AG10803 (cell line): ENCODE data around the gene IFNA4.
"Not testable (repeated sequence)": the region's sequence is repeated elsewhere in the genome, so short reads cannot be mapped to it uniquely, and the experiment has no call there.

ENCODE experiments used
- DNase-seq: peaks from one replicate; pipeline ENCODE4 v3.0.0; 2010; ENCODE audit warnings: low read depth
- H3K4me3 ChIP-seq: 2 replicates; pipeline ENCODE4 v1.5.1; 2011; ENCODE audit warnings: mild to moderate bottlenecking, low read length, control low read depth
- CTCF ChIP-seq: conservative IDR thresholded peaks from 2 replicates; pipeline ENCODE4 v1.5.1; 2011; ENCODE audit warnings: mild to moderate bottlenecking, low read length, control low read depth, inconsistent platforms

IFNA4 gene

GRCh38 chr9:21210311-21210710 lies 22.9 kb upstream of the IFNA4 start:
- H3K4me3 ChIP-seq, result no peak overlapping the region
- no peak for DNase-seq
- TF ChIP-seq CTCF, result no peak

GRCh38 chr9:21207043-21207442 lies 19.7 kb upstream of the IFNA4 start, which contains the start of gene IFNA10:
IFNA10 (minus strand) TSS chr9:21207143; CDS start chr9:21207097, 46 bp downstream.
- DNase-seq, H3K4me3 ChIP-seq: not testable (repeated sequence)

- DNase-seq, result no peak
- TF ChIP-seq CTCF, result no peak
- no peak overlapping the region for H3K4me3 ChIP-seq
Observed at GRCh38 chr9:21205204-21205603, 17.8 kb upstream of the IFNA4 start.

GRCh38 chr9:21202105-21202504 lies 14.7 kb upstream of the IFNA4 start, which contains the start of gene IFNA7:
IFNA7 (minus strand) TSS chr9:21202205; CDS start chr9:21202165, 40 bp downstream.
- not testable (repeated sequence) for H3K4me3 ChIP-seq, DNase-seq

- peak; percentile 3 for DNase-seq
- TF ChIP-seq CTCF, result peak; percentile 52
- not testable (repeated sequence) for H3K4me3 ChIP-seq
Observed at GRCh38 chr9:21194867-21195776, 7.7 kb upstream of the IFNA4 start.

- not testable (repeated sequence) for DNase-seq, H3K4me3 ChIP-seq
- peak; percentile 46 for TF ChIP-seq CTCF
Observed at GRCh38 chr9:21182810-21183736, 4.3 kb downstream of the IFNA4 start.

- DNase-seq, result no peak
- H3K4me3 ChIP-seq, result no peak overlapping the region
- no peak for TF ChIP-seq CTCF
Observed at GRCh38 chr9:21174671-21175070, 12.7 kb downstream of the IFNA4 start.
